Osteoblast (primary cell): ENCODE results near the gene LRRC4C. TPM values are rescaled to one million over a fixed set of nuclear protein-coding genes. Genes with fewer than 3 reads are reported as not detected.

Experiments used
- DNase-seq: peaks from one replicate; pipeline ENCODE4 v3.0.0; 2011; ENCODE audit warnings: low spot score, mixed read lengths; ENCODE audit not compliant: insufficient read length; ENCODE audit errors: missing footprints
- H2AFZ ChIP-seq: 2 replicates; pipeline ENCODE4 v1.6.0; 2011; ENCODE audit warnings: mild to moderate bottlenecking, low read length
- H3K27ac ChIP-seq: 2 replicates; pipeline ENCODE4 v1.5.1; 2011; ENCODE audit warnings: mild to moderate bottlenecking, low read depth, low read length, moderate library complexity
- H3K27me3 ChIP-seq: 2 replicates; pipeline ENCODE4 v1.6.0; 2012; ENCODE audit warnings: mild to moderate bottlenecking, control low read depth, inconsistent platforms, low read length, moderate library complexity; ENCODE audit not compliant: insufficient read depth
- H3K36me3 ChIP-seq: 2 replicates; pipeline ENCODE4 v1.5.1; 2011; ENCODE audit warnings: mild to moderate bottlenecking, low read length, control low read depth, moderate library complexity; ENCODE audit not compliant: insufficient read depth
- H3K4me1 ChIP-seq: 2 replicates; pipeline ENCODE4 v1.5.1; 2011; ENCODE audit warnings: mild to moderate bottlenecking, low read length, control low read depth, moderate library complexity; ENCODE audit not compliant: insufficient read depth
- H3K4me2 ChIP-seq: 2 replicates; pipeline ENCODE4 v1.6.0; 2011; ENCODE audit warnings: mild to moderate bottlenecking, low read length; ENCODE audit not compliant: insufficient read depth
- H3K4me3 ChIP-seq: fragments of 200-600 bp; sonication (generic); 3 replicates; pipeline ENCODE4 v1.5.1; 2012; ENCODE audit warnings: mild to moderate bottlenecking, low read length, inconsistent platforms; ENCODE audit not compliant: insufficient read depth
- H3K79me2 ChIP-seq: 2 replicates; pipeline ENCODE4 v1.6.0; 2012; ENCODE audit warnings: mild to moderate bottlenecking, low read length, control low read depth, inconsistent platforms; ENCODE audit not compliant: insufficient read depth
- H3K9me3 ChIP-seq: 2 replicates; pipeline ENCODE4 v1.5.1; 2011; ENCODE audit warnings: low read depth, low read length, control low read depth
- H4K20me1 ChIP-seq: 2 replicates; pipeline ENCODE4 v1.6.0; 2012; ENCODE audit warnings: mild to moderate bottlenecking, low read length, control low read depth; ENCODE audit not compliant: insufficient read depth
- total RNA-seq: library from RNA; depleted of rRNA; stranded (reverse); fragments of >200 nt; gene quantifications from 2 replicates; pipeline ENCODE4 v1.2.3, GENCODE V29; 2012
- TF ChIP-seq, protein P1 (sequence below): IDR thresholded peaks from 2 replicates; pipeline ENCODE4 v1.5.1; 2011; ENCODE audit warnings: mild to moderate bottlenecking, low read depth, low read length, moderate library complexity; ENCODE audit errors: extremely low read depth

LRRC4C gene
- total RNA-seq, 1 donor: 2.2 TPM

DNA sequence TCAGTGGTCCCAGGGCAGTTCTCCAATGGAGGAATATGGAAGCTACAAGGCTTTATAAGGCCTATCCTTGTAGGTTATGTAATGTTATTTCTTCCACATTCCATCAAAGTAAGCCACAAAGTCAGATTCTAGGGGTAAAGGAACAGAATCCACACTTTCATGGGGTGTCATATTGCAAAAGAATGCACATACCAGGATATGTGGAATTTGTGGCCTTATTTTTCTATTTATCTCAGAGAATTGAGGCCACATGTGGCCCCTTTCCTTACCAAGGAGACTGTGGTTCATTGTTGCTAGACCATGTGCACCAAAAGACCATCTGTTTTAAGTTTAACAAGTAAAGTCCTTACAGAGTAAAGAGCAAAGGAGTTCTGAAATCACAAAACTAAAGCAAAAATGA is 12.9 kb downstream of the LRRC4C start:
- no peak overlapping the region for H3K27ac ChIP-seq
- H3K4me1 ChIP-seq: no peaks in the 10 kb centered on the region
- no peaks in the 10 kb centered on the region for H4K20me1 ChIP-seq
- DNase-seq: no peak
- no peaks in the 10 kb centered on the region for H3K9me3 ChIP-seq
- no peak overlapping the region for H2AFZ ChIP-seq
- H3K79me2 ChIP-seq: no peaks in the 10 kb centered on the region
- TF ChIP-seq, protein P1, sequence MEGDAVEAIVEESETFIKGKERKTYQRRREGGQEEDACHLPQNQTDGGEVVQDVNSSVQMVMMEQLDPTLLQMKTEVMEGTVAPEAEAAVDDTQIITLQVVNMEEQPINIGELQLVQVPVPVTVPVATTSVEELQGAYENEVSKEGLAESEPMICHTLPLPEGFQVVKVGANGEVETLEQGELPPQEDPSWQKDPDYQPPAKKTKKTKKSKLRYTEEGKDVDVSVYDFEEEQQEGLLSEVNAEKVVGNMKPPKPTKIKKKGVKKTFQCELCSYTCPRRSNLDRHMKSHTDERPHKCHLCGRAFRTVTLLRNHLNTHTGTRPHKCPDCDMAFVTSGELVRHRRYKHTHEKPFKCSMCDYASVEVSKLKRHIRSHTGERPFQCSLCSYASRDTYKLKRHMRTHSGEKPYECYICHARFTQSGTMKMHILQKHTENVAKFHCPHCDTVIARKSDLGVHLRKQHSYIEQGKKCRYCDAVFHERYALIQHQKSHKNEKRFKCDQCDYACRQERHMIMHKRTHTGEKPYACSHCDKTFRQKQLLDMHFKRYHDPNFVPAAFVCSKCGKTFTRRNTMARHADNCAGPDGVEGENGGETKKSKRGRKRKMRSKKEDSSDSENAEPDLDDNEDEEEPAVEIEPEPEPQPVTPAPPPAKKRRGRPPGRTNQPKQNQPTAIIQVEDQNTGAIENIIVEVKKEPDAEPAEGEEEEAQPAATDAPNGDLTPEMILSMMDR: no peak
- no peaks in the 10 kb centered on the region for H3K36me3 ChIP-seq
- H3K27me3 ChIP-seq: no peaks in the 10 kb centered on the region
- H3K4me3 ChIP-seq: no peak overlapping the region
- no peak overlapping the region for H3K4me2 ChIP-seq

DNA sequence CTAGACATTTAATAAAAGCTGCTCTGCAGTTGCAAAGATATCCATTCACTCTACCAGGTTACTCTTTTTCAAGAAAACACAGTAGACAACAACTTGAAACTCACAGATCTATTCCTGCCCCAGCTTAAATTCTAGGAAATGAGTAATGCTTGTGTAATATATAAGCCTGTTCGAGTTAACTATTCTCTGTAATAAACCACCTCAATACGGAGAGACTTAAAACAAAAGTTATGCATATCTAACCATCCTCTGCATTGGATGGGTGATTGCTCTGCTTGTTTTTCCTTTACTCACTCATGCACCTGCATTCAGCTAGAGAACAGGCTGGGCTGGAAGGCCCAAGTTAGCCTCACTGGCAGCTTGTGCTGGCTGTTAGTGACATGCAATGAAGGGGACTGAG is 13.3 kb downstream of the LRRC4C start:
- Histone ChIP-seq H3K36me3 (no peaks in the 10 kb centered on the region), H3K4me2 (no peak overlapping the region), H3K4me1 (no peaks in the 10 kb centered on the region), H3K79me2 (no peaks in the 10 kb centered on the region), H3K27me3 (no peaks in the 10 kb centered on the region), H3K9me3 (peaks cover 2% of the 10 kb centered on the region), H3K27ac (no peak overlapping the region), H2AFZ (no peak overlapping the region), H4K20me1 (no peaks in the 10 kb centered on the region), H3K4me3 (no peak overlapping the region)
- TF ChIP-seq, protein P1: no peak
- DNase-seq: no peak

DNA sequence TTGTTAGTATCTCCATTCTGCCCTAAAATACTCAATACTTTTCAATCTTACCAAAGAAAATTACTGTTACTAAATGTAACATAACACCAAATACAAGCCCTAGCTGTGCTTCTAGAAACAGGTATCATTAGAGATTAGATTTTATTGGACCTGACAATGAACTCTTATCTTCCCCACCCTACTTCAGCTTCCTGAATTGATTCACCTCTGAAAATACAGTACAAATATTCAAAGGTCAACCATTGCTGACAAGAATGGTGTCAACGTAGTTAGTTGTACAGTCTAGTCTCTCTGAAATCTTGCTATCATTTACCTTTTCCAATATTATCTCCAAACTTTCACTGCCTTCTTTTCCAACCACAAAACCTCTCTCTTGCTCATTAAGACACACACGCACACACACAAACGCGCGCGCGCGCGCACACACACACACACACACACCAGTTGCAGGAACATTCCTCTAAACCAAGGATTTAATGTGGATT is 22.4 kb downstream of the LRRC4C start:
- H3K4me3 ChIP-seq: no peak overlapping the region
- no peaks in the 10 kb centered on the region for H3K4me1 ChIP-seq
- H4K20me1 ChIP-seq: no peaks in the 10 kb centered on the region
- no peaks in the 10 kb centered on the region for H3K36me3 ChIP-seq
- no peaks in the 10 kb centered on the region for H3K79me2 ChIP-seq
- no peak overlapping the region for H3K27ac ChIP-seq
- H3K4me2 ChIP-seq: no peak overlapping the region
- no peak for DNase-seq
- no peaks in the 10 kb centered on the region for H3K27me3 ChIP-seq
- no peak overlapping the region for H2AFZ ChIP-seq
- peaks cover 3% of the 10 kb centered on the region for H3K9me3 ChIP-seq
- TF ChIP-seq, protein P1: no peak

DNA sequence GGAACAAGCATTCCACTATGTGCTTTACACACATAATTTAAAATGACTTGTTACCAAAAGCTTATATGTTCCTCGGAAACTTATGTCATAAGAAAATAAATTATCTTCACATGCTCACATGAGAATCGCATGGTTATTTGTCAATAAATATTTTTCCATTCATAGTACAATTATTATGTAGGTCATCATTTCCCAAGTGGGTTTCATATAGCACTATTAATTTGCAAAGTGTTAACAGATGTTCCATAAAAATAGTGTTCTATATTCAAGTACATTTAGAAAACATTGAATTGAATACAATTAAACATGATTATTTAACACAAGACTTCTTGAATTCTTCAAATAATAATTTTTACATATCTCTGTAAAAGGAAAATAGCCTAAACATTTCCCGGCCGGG is 23.9 kb downstream of the LRRC4C start:
- TF ChIP-seq, protein P1: no peak
- no peaks in the 10 kb centered on the region for H3K36me3 ChIP-seq
- no peaks in the 10 kb centered on the region for H3K79me2 ChIP-seq
- no peak overlapping the region for H3K27ac ChIP-seq
- no peak overlapping the region for H3K4me3 ChIP-seq
- H3K27me3 ChIP-seq: no peaks in the 10 kb centered on the region
- DNase-seq: no peak
- no peaks in the 10 kb centered on the region for H4K20me1 ChIP-seq
- H3K4me1 ChIP-seq: no peaks in the 10 kb centered on the region
- H3K4me2 ChIP-seq: no peak overlapping the region
- no peaks in the 10 kb centered on the region for H3K9me3 ChIP-seq
- H2AFZ ChIP-seq: no peak overlapping the region
